ENCODE measurements around the gene SELPLG.

GRCh38 chr12:108615918-108616317, 17.8 kb downstream of the SELPLG start:
- TF ChIP-seq CTCF (IDR thresholded peaks at IDR 0.05; ENCODE audit: borderline replicate concordance, extremely low read depth, low read length, poor library complexity, severe bottlenecking) (no peak), EZH2 (IDR thresholded peaks at IDR 0.05; ENCODE audit: borderline replicate concordance, low read depth, low read length, severe bottlenecking) (no peak)
